WI38 (cell line): Measurements from ENCODE around the gene TMEM9.
"Not testable (repeated sequence)": the region's sequence is repeated elsewhere in the genome, so short reads cannot be mapped to it uniquely, and the experiment has no call there.

ENCODE experiments used
- H3K4me3 ChIP-seq: 2 replicates; pipeline ENCODE4 v1.5.1; 2011; ENCODE audit warnings: low read depth, mild to moderate bottlenecking, control low read depth, low read length
- CTCF ChIP-seq: IDR thresholded peaks from 2 replicates; pipeline ENCODE4 v1.5.1; 2012; ENCODE audit warnings: low read depth, mild to moderate bottlenecking, control low read depth, low read length

Gene TMEM9

DNA sequence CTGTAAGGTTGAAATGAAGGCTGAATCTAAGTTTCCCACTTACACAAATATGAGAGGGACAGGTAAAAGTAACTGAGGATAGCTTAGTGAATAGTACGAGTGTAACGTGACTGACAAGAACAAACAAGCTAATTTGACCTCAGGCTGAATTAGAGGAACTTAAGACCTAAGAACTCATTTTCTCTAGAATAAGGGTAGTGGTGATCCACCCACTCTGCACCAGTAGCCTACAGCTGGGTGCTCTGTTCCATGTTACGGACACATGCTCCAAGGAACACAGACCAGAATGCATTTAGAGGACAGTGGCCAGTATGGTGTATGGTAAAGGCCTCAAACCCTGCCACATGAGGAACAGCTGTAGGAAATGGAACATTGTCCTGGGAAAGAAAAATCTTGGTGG lies 14.9 kb upstream of the TMEM9 start:
- TF ChIP-seq CTCF = no peak

DNA sequence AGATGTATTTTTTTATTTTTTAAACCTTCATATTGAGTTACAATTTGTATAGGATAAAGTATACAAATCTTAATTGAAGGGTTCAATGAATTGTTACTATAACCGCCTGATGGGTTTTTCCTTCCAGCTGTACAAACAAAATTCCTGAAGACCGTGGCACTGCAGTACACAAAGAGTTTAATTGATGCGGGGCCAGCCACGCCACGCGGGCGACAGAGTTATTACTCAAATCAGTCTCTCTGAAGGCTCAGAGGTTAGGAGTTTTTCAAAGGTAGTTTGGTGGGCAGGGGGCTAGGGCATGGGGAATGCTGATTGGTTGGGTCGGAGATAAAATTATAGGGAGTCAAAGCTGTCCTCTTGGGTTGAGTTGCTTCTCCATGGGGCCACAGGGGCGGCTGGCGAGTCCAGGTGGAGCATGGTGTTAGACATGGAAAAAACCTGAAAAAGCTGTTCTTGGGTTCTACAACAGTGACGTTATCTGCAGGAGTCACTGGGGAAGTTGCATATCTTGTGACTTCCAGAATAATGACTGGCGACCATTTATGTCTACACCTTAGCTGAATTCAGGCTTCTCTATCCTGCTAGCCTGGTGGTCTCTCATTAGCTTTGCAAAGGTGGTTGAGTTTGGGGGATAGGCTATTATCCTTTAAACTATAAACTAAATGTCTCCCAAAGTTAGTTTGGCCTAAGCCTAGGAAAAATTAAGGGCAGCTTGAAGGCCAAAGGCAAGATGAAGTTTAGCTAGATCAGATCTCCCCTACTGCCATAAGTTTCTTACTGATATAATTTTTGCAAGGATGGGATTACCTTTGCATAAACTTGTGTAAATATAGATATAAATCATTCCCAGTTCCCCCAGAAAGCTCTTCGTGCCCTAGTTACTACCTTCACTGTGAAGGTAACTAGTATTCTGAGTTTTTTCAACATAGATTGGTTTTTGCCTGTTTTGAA lies 13.0 kb upstream of the TMEM9 start:
- H3K4me3 ChIP-seq = no peak overlapping the region
- no peak for TF ChIP-seq CTCF

More for the DNA sequence above, 14.9 kb upstream of the TMEM9 start:
- H3K4me3 ChIP-seq = no peak overlapping the region

GRCh38 chr1:201164645-201165044 lies 10.4 kb upstream of the TMEM9 start:
- no peak for TF ChIP-seq CTCF
- H3K4me3 ChIP-seq = no peak overlapping the region

- TF ChIP-seq CTCF = no peak
- H3K4me3 ChIP-seq = no peak overlapping the region
Observed at GRCh38 chr1:201163707-201164106, 9.4 kb upstream of the TMEM9 start.

DNA sequence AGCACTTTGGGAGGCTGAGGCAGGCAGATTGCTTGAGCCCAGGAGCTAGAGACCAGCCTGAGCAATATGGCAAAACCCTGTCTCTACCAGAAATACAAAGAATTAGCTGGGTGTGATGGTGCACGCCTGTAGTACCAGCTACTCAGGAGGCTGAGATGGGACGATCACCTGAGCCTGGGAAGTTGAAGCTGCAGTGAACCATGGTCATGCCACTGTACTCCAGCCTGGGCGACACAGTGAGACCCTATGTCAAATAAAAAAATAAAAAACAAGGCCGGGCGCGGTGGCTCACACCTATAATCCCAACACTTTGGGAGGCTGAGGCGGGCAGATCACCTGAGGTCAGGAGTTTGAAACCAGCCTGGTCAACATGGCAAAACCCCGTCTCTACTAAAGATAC lies 8.8 kb upstream of the TMEM9 start:
- not testable (repeated sequence) for H3K4me3 ChIP-seq

GRCh38 chr1:201157949-201158348 lies 3.7 kb upstream of the TMEM9 start:
- no peak for TF ChIP-seq CTCF
- no peak overlapping the region for H3K4me3 ChIP-seq

- no peak overlapping the region for H3K4me3 ChIP-seq
- no peak for TF ChIP-seq CTCF
Observed at GRCh38 chr1:201156819-201157218, 2.5 kb upstream of the TMEM9 start.
